ENCODE data around the gene WNT4.

Gene WNT4

DNA sequence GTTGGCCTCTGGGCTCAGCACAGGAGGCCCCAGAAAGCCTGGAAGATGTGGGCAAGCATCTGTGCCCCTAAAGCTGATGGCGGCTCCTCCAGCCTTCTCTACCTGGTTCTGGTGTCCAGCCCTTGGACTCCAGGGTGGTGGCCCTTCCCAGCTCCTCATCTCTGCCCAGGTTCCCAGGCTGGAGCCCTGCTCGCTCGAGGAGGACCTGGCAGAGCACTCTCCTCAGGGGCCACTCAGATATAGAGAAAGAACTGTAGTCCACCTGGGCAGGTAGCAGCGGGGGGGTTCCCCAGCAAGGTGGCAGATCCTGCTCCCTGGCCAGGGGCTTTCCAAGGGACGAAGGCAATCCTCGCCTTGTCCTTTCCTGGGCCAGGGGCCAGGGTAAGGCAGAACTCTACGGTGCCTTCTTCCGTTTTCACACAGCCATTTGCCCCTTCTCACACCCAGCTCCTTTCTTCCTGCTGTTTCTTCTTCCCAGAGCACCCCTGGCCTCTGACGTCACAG, 18.9 kb downstream of the WNT4 start:
- H3K4me3 ChIP-seq (ENCODE audit: low read depth, low read length), result no peak overlapping the region
- TF ChIP-seq, protein P1, sequence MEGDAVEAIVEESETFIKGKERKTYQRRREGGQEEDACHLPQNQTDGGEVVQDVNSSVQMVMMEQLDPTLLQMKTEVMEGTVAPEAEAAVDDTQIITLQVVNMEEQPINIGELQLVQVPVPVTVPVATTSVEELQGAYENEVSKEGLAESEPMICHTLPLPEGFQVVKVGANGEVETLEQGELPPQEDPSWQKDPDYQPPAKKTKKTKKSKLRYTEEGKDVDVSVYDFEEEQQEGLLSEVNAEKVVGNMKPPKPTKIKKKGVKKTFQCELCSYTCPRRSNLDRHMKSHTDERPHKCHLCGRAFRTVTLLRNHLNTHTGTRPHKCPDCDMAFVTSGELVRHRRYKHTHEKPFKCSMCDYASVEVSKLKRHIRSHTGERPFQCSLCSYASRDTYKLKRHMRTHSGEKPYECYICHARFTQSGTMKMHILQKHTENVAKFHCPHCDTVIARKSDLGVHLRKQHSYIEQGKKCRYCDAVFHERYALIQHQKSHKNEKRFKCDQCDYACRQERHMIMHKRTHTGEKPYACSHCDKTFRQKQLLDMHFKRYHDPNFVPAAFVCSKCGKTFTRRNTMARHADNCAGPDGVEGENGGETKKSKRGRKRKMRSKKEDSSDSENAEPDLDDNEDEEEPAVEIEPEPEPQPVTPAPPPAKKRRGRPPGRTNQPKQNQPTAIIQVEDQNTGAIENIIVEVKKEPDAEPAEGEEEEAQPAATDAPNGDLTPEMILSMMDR (conservative IDR thresholded peaks at IDR 0.05; ENCODE audit: low read depth, low read length), result no peak
- DNase-seq (ENCODE audit: low read depth), result no peak

DNA sequence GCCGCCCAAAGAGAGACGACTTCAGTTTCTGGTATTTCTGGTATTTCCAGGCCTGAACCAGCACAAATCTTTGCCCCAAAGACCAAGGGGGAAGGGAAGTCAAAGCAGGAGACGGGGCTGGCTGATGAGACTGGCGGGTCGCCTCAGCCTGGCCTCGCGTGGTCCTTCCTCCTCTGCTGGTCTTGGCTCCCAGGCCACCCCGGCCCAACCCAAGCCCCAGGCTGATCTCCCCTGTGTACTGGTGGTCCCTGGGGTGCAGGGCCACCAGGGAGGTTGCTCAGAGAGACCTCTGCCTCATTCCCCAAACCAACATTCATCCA, 19.9 kb downstream of the WNT4 start:
- TF ChIP-seq, protein P1 (conservative IDR thresholded peaks at IDR 0.05; ENCODE audit: low read depth, low read length), result no peak
- DNase-seq (ENCODE audit: low read depth), result no peak
- no peak overlapping the region for H3K4me3 ChIP-seq (ENCODE audit: low read depth, low read length)

DNA sequence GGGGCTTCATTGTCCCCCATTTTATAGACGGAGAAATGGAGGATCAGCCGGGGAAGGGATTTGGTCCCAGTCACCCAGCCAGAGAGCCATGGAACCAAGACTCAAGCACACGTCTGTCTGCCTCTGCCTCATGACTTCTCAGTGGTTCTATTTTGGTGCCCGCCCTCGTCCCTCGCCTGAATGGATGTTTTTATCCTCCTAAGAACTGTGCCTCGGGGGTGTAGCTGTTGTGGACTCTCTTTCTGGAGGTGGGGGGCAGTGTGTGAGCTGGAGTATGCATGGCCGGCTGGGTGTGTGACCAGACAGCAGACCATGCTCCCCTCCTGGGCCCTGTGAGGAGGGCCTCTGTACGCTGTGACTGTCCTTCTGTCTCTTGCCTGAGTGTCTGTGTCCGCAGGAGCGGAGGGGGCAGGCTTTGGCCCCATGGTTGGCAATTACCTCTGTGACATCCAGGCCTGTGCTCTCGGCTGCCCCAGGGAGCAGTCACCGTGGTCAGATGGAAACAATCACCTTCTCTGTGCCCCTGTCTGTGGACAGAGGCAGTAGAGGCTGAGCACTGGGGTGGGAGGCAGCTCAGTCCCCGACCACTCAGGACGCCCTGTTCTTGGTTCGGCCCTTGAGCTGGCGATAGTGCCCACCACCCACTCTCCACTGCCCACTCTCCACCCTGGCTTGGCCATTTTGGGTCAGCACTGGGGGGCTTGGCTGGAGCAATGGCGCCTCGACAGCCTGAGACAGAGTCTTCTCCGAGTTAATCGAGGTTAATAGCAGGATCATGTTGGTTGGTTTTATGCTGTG, 20.4 kb downstream of the WNT4 start:
- H3K4me3 ChIP-seq (ENCODE audit: low read depth, low read length), result no peak overlapping the region
- TF ChIP-seq, protein P1 (conservative IDR thresholded peaks at IDR 0.05; ENCODE audit: low read depth, low read length), result no peak
- DNase-seq (ENCODE audit: low read depth), result no peak

DNA sequence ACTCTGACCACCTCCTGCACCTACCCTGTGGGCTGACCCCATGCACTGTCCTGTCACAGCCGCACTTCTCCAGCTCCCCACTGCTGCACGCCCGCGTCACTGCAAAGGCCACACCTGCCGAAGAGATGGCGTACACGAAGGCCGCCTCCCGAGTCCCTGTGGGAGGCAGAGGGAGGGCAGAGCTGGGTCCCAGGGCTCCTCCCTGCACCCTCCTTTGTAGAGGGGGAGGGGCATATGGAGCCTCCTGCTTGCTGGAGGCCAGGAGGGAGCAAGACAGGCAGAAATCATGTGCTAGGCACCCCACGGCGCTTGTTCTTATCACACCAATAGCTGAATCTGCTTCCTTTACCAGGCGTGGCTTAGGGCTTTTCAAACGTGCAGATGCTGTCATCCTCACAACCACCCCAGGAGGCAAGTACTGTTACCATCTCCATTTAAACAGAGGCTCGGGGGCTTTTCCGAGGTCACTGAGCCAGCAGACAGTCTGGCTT, 21.4 kb downstream of the WNT4 start:
- DNase-seq (ENCODE audit: low read depth), result peak; percentile 92
- TF ChIP-seq, protein P1 (conservative IDR thresholded peaks at IDR 0.05; ENCODE audit: low read depth, low read length), result no peak
- H3K4me3 ChIP-seq (ENCODE audit: low read depth, low read length), result no peak overlapping the region

DNA sequence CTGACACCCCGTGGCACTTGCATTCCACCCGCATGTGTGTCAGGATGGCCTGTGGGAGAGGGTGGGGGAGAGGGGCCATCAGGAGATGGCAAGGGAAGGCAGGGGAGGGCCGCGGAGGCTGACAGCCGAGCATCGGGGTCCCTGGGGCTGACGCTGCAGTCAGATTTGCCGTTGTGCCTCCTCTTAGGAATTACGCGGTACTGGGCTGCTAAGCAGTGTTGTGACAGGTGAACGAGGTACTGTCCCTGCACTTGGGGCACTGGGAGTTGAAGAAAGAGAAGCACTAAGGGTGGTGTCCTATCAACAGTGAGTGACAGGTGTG, 22.5 kb downstream of the WNT4 start:
- TF ChIP-seq, protein P1 (conservative IDR thresholded peaks at IDR 0.05; ENCODE audit: low read depth, low read length), result no peak
- H3K4me3 ChIP-seq (ENCODE audit: low read depth, low read length), result no peak overlapping the region
- DNase-seq (ENCODE audit: low read depth), result no peak

DNA sequence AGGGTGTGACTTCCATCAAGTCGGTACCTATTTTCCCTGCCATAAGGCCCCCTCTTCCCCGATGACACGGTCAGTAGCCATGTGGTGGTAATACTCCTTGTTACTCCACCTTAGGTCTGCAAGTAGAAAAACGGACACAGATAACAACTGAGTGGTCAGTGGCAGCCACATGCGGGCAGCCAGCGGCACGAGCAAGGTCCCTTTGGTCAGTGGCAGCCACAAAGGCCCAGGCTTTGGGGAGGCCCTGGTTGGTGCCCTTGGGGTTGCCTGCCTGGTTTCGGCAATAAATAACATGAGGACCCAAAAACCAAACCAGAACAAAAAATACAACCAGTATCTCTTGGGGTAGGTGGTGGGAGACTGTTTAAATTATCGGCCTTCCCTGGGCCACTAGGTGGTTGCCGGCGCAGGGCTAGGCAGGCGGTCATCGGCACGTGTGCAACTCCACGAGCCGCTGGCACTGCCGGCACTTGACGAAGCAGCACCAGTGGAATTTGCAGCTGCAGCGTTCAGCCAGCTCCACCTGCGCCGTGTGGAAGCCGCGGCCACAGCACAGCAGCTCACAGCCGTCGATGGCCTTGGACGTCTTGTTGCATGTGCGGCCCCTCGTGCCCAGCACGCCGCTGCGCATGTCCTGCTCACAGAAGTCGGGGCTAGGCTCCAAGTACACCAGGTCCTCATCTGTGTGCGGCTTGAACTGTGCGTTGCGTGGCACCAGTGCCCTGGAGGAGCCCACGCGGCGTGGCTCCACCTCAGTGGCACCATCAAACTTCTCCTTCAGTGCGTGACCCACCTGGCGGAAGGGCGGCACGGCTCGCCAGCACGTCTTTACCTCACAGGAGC, 23.1 kb downstream of the WNT4 start:
- H3K4me3 ChIP-seq (ENCODE audit: low read depth, low read length), result no peak overlapping the region
- TF ChIP-seq, protein P1 (conservative IDR thresholded peaks at IDR 0.05; ENCODE audit: low read depth, low read length), result no peak
- no peak for DNase-seq (ENCODE audit: low read depth)
